Smooth muscle cell (in vitro differentiated cells): Measurements from ENCODE around the gene NOTCH2. TPM values are rescaled to one million over a fixed set of nuclear protein-coding genes. Genes with fewer than 3 reads are reported as not detected.

Source experiments
- DNase-seq: peaks from one replicate; lab custom pipeline; 2025; ENCODE audit not compliant: unreplicated experiment; lab: John Stamatoyannopoulos, UW
- H2AFZ ChIP-seq: fragments of 200-600 bp; sonication (generic); 2 replicates; pipeline ENCODE4 v1.6.0; 2016; ENCODE audit warnings: antibody characterized with exemption, low read depth, mild to moderate bottlenecking
- H3F3A ChIP-seq: fragments of 200-600 bp; sonication (generic); 2 replicates; pipeline ENCODE4 v1.6.0; 2017; ENCODE audit warnings: antibody characterized with exemption, low read depth
- H3K27ac ChIP-seq: fragments of 200-600 bp; sonication (generic); 2 replicates; pipeline ENCODE4 v1.5.1; 2016; ENCODE audit warnings: low read depth, mild to moderate bottlenecking
- H3K27me3 ChIP-seq: fragments of 200-600 bp; sonication (generic); 2 replicates; pipeline ENCODE4 v1.6.1; 2016; ENCODE audit warnings: low read depth, mild to moderate bottlenecking
- H3K36me3 ChIP-seq: fragments of 200-600 bp; sonication (generic); 2 replicates; pipeline ENCODE4 v1.5.1; 2016; ENCODE audit warnings: low read depth
- H3K4me1 ChIP-seq: fragments of 200-600 bp; sonication (generic); 2 replicates; pipeline ENCODE4 v1.5.1; 2016; ENCODE audit warnings: low read depth
- H3K4me2 ChIP-seq: fragments of 200-600 bp; sonication (generic); 2 replicates; pipeline ENCODE4 v1.6.0; 2016; ENCODE audit warnings: mild to moderate bottlenecking
- H3K4me3 ChIP-seq: fragments of 200-600 bp; sonication (generic); 2 replicates; pipeline ENCODE4 v1.5.1; 2016; ENCODE audit warnings: mild to moderate bottlenecking
- H3K79me2 ChIP-seq: fragments of 200-600 bp; sonication (generic); 2 replicates; pipeline ENCODE4 v1.6.0; 2016; ENCODE audit warnings: low read depth, mild to moderate bottlenecking
- H3K9ac ChIP-seq: fragments of 200-600 bp; sonication (generic); 2 replicates; pipeline ENCODE4 v1.6.0; 2016; ENCODE audit warnings: low read depth
- H3K9me3 ChIP-seq: fragments of 200-600 bp; sonication (generic); replicated peaks from 2 replicates; pipeline ENCODE4 v1.5.1; 2016; ENCODE audit warnings: low read depth
- H4K20me1 ChIP-seq: fragments of 200-600 bp; sonication (generic); 2 replicates; pipeline ENCODE4 v1.6.0; 2016; ENCODE audit warnings: low read depth
- CTCF ChIP-seq: fragments of 200-600 bp; sonication (generic); IDR thresholded peaks from 2 replicates; pipeline ENCODE4 v1.5.1; 2017; ENCODE audit warnings: borderline replicate concordance, mild to moderate bottlenecking, antibody characterized with exemption; ENCODE audit not compliant: insufficient read depth, poor library complexity, severe bottlenecking
- WGBS: methylation state at CpG from one replicate; pipeline ENCODE4 v1.1.7; 2016; ENCODE audit warnings: low lambda C conversion rate; 5-methylcytosine and 5-hydroxymethylcytosine counted together
- polyA plus RNA-seq: library from polyadenylated mRNA; unstranded; fragments of >200 nt; fragmentation: Nextera tagmentation; extraction: Ambion mirVana; gene quantifications from 2 replicates; pipeline ENCODE4 v1.2.1, GENCODE V29; 2016
- total RNA-seq: library from RNA; depleted of rRNA; stranded (reverse); fragments of >200 nt; gene quantifications from 2 replicates; pipeline ENCODE4 v1.2.3, GENCODE V29; 2014

NOTCH2 gene
- total and polyA plus RNA-seq, 2 experiments from 2014 or later, result 50.3 to 133 TPM

- H4K20me1 ChIP-seq, result peaks cover 39% of the 10 kb centered on the region
Observed at GRCh38 chr1:119975006-119975405, 94.5 kb downstream of the NOTCH2 start.

GRCh38 chr1:119974013-119974412 is 95.4 kb downstream of the NOTCH2 start:
- no peaks in the 10 kb centered on the region for H3K36me3 ChIP-seq

More at GRCh38 chr1:119975006-119975405, 94.5 kb downstream of the NOTCH2 start:
- no peaks in the 10 kb centered on the region for H3F3A ChIP-seq
- H3K27me3 ChIP-seq, result no peaks in the 10 kb centered on the region
- H3K9me3 ChIP-seq, result no peaks in the 10 kb centered on the region
- 91% methylated on average over 2 of the region's 2 CpGs for WGBS
- no peaks in the 10 kb centered on the region for H3K36me3 ChIP-seq
- H3K9ac ChIP-seq, result no peak overlapping the region
- H3K27ac ChIP-seq, result no peak overlapping the region
- H3K4me1 ChIP-seq, result no peaks in the 10 kb centered on the region
- DNase-seq, result no peak
- no peak overlapping the region for H2AFZ ChIP-seq
- peaks cover 14% of the 10 kb centered on the region for H3K79me2 ChIP-seq
- H3K4me2 ChIP-seq, result no peak overlapping the region
- no peak for TF ChIP-seq CTCF
- H3K4me3 ChIP-seq, result no peak overlapping the region

GRCh38 chr1:119971710-119972570 is 97.5 kb downstream of the NOTCH2 start:
- Histone ChIP-seq H3K9me3 (no peaks in the 10 kb centered on the region), H3K9ac (no peak overlapping the region), H3K4me3 (no peak overlapping the region), H3K27me3 (no peaks in the 10 kb centered on the region), H4K20me1 (peaks cover 32% of the 10 kb centered on the region), H3F3A (no peaks in the 10 kb centered on the region), H3K79me2 (no peaks in the 10 kb centered on the region), H2AFZ (no peak overlapping the region), H3K4me1 (no peaks in the 10 kb centered on the region), H3K36me3 (no peaks in the 10 kb centered on the region), H3K4me2 (no peak overlapping the region), H3K27ac (no peak overlapping the region)
- DNase-seq, result no peak
- TF ChIP-seq CTCF, result no peak
- 76% methylated on average over 2 of the region's 4 CpGs for WGBS

More at GRCh38 chr1:119974013-119974412, 95.4 kb downstream of the NOTCH2 start:
- Histone ChIP-seq H2AFZ (no peak overlapping the region), H3K79me2 (peaks cover 12% of the 10 kb centered on the region), H3F3A (no peaks in the 10 kb centered on the region), H3K9me3 (no peaks in the 10 kb centered on the region), H3K27ac (no peak overlapping the region), H4K20me1 (peaks cover 36% of the 10 kb centered on the region), H3K9ac (no peak overlapping the region), H3K27me3 (no peaks in the 10 kb centered on the region), H3K4me3 (no peak overlapping the region), H3K4me2 (no peak overlapping the region), H3K4me1 (no peaks in the 10 kb centered on the region)
- no peak for DNase-seq
- no peak for TF ChIP-seq CTCF

GRCh38 chr1:119968601-119969000 is 100.9 kb downstream of the NOTCH2 start:
- 96% methylated on average over 1 of the region's 1 CpG for WGBS
- Histone ChIP-seq H3F3A (no peaks in the 10 kb centered on the region), H3K27me3 (no peaks in the 10 kb centered on the region), H3K4me3 (no peak overlapping the region), H3K4me1 (no peaks in the 10 kb centered on the region), H3K27ac (peak overlapping the region; percentile 26), H3K9me3 (no peaks in the 10 kb centered on the region), H2AFZ (no peak overlapping the region), H4K20me1 (peaks cover 20% of the 10 kb centered on the region), H3K9ac (no peak overlapping the region), H3K36me3 (peaks cover 10% of the 10 kb centered on the region), H3K79me2 (no peaks in the 10 kb centered on the region), H3K4me2 (no peak overlapping the region)
- no peak for DNase-seq
- no peak for TF ChIP-seq CTCF
